DND-41 (cell line): ENCODE measurements around the gene LRP6.

Experiments used
- ATAC-seq: fragments of 200-7000 bp; cut with Tn5 transposase; 3 replicates; pipeline ENCODE4 v1.9.1; 2021; ENCODE audit warnings: low read depth; ENCODE audit not compliant: insufficient read depth
- DNase-seq: peaks from one replicate; pipeline ENCODE4 v3.0.0-alpha.2; 2020
- H2AFZ ChIP-seq: 2 replicates; pipeline ENCODE4 v1.6.0; 2012; ENCODE audit warnings: low read depth, low read length
- H3K27ac ChIP-seq: 2 replicates; pipeline ENCODE4 v1.5.1; 2012; ENCODE audit warnings: low read length, inconsistent platforms
- H3K27me3 ChIP-seq: fragments of 200-600 bp; sonication (generic); 2 replicates; pipeline ENCODE4 v1.6.0; 2012; ENCODE audit warnings: low read length, mild to moderate bottlenecking, inconsistent platforms; ENCODE audit not compliant: insufficient read depth, poor library complexity
- H3K36me3 ChIP-seq: 2 replicates; pipeline ENCODE4 v1.5.1; 2012; ENCODE audit warnings: low read length, inconsistent platforms; ENCODE audit not compliant: insufficient read depth
- H3K4me1 ChIP-seq: 2 replicates; pipeline ENCODE4 v1.5.1; 2012; ENCODE audit warnings: mild to moderate bottlenecking, low read length; ENCODE audit not compliant: insufficient read depth
- H3K4me2 ChIP-seq: 2 replicates; pipeline ENCODE4 v1.6.0; 2012; ENCODE audit warnings: mild to moderate bottlenecking, moderate library complexity, low read length, inconsistent platforms; ENCODE audit not compliant: insufficient read depth
- H3K4me3 ChIP-seq, 2 experiments: fragments of 200-600 bp in 1 of 2; shearing (Covaris generic) in 1 of 2; 2 replicates each; pipeline ENCODE4 v1.5.1; 2012 to 2016; ENCODE audit warnings: inconsistent platforms in 2 of 2, low read length in 2 of 2, mild to moderate bottlenecking in 2 of 2, low read depth in 1 of 2, moderate library complexity in 1 of 2
- H3K79me2 ChIP-seq: 2 replicates; pipeline ENCODE4 v1.6.0; 2012; ENCODE audit warnings: low read length, inconsistent platforms; ENCODE audit not compliant: insufficient read depth
- H3K9ac ChIP-seq: 2 replicates; pipeline ENCODE4 v1.6.0; 2012; ENCODE audit warnings: low read depth, mild to moderate bottlenecking, inconsistent platforms, low read length, moderate library complexity
- H3K9me3 ChIP-seq: 2 replicates; pipeline ENCODE4 v1.5.1; 2012; ENCODE audit warnings: low read length, moderate library complexity, mild to moderate bottlenecking, inconsistent platforms; ENCODE audit not compliant: insufficient read depth, severe bottlenecking
- H4K20me1 ChIP-seq: 2 replicates; pipeline ENCODE4 v1.6.0; 2012; ENCODE audit warnings: low read length; ENCODE audit not compliant: insufficient read depth
- CTCF ChIP-seq: IDR thresholded peaks from 2 replicates; pipeline ENCODE4 v1.5.1; 2012; ENCODE audit warnings: borderline replicate concordance, low read length, moderate library complexity, mild to moderate bottlenecking; ENCODE audit not compliant: poor library complexity, severe bottlenecking; ENCODE audit errors: extremely low read depth
- EZH2 ChIP-seq: IDR thresholded peaks from 3 replicates; pipeline ENCODE4 v1.6.1; 2012; ENCODE audit warnings: borderline replicate concordance, low read depth, mild to moderate bottlenecking, moderate library complexity, low read length, inconsistent platforms; ENCODE audit not compliant: severe bottlenecking

Gene LRP6

GRCh38 chr12:12081836-12082497 lies 184.9 kb downstream of the LRP6 start:
- no peaks in the 10 kb centered on the region for H3K9me3 ChIP-seq
- no peak overlapping the region for H3K9ac ChIP-seq
- H4K20me1 ChIP-seq, result no peaks in the 10 kb centered on the region
- H3K4me2 ChIP-seq, result no peak overlapping the region
- ATAC-seq (peak; percentile 78), DNase-seq (no peak)
- no peaks in the 10 kb centered on the region for H3K36me3 ChIP-seq
- TF ChIP-seq CTCF (peak; percentile 53), EZH2 (no peak)
- no peak overlapping the region for H3K4me3 ChIP-seq
- H3K27ac ChIP-seq, result no peak overlapping the region
- peaks cover 5% of the 10 kb centered on the region for H3K27me3 ChIP-seq
- H3K79me2 ChIP-seq, result no peaks in the 10 kb centered on the region
- 0 out of 2 replicates have a peak overlapping the region, but pooled peaks have one; percentile 55 for H2AFZ ChIP-seq
- no peaks in the 10 kb centered on the region for H3K4me1 ChIP-seq

GRCh38 chr12:12079291-12079690 lies 187.6 kb downstream of the LRP6 start:
- Histone ChIP-seq H3K4me3 (no peak overlapping the region), H2AFZ (no peak overlapping the region), H3K79me2 (no peaks in the 10 kb centered on the region), H3K27ac (no peak overlapping the region), H3K36me3 (no peaks in the 10 kb centered on the region), H3K9ac (no peak overlapping the region), H3K9me3 (no peaks in the 10 kb centered on the region), H3K4me1 (no peaks in the 10 kb centered on the region), H3K4me2 (no peak overlapping the region), H3K27me3 (peaks cover 5% of the 10 kb centered on the region), H4K20me1 (no peaks in the 10 kb centered on the region)
- TF ChIP-seq EZH2, result no peak
- TF ChIP-seq CTCF, result no peak
- DNase-seq (no peak), ATAC-seq (no peak)

GRCh38 chr12:12072064-12072760 lies 194.6 kb downstream of the LRP6 start:
- no peak overlapping the region for H2AFZ ChIP-seq
- no peaks in the 10 kb centered on the region for H3K36me3 ChIP-seq
- no peaks in the 10 kb centered on the region for H3K4me1 ChIP-seq
- H3K79me2 ChIP-seq, result no peaks in the 10 kb centered on the region
- H3K27me3 ChIP-seq, result peaks cover 7% of the 10 kb centered on the region
- no peak overlapping the region for H3K9ac ChIP-seq
- H3K4me3 ChIP-seq, result no peak overlapping the region
- no peak overlapping the region for H3K4me2 ChIP-seq
- no peaks in the 10 kb centered on the region for H4K20me1 ChIP-seq
- no peaks in the 10 kb centered on the region for H3K9me3 ChIP-seq
- DNase-seq, result no peak
- no peak overlapping the region for H3K27ac ChIP-seq
- no peak for TF ChIP-seq CTCF
- TF ChIP-seq EZH2, result no peak
- ATAC-seq, result no peak
